HFF-Myc (cell line): ENCODE data around the gene SOD2.
"Not testable (repeated sequence)": the region's sequence is repeated elsewhere in the genome, so short reads cannot be mapped to it uniquely, and the experiment has no call there.

ENCODE experiments used
- DNase-seq: peaks from one replicate; pipeline ENCODE4 v3.0.0-alpha.2; 2011; ENCODE audit warnings: low read depth; ENCODE audit errors: extremely low read depth
- H3K4me3 ChIP-seq: replicated peaks from 2 replicates; pipeline ENCODE4 v1.5.1; 2011; ENCODE audit warnings: low read depth, mild to moderate bottlenecking, control low read depth, low read length
- TF ChIP-seq, protein P1 (sequence below): IDR thresholded peaks from 2 replicates; pipeline ENCODE4 v1.5.1; 2012; ENCODE audit warnings: mild to moderate bottlenecking, low read depth, low read length, control low read depth; ENCODE audit errors: missing control alignments

SOD2 gene

DNA sequence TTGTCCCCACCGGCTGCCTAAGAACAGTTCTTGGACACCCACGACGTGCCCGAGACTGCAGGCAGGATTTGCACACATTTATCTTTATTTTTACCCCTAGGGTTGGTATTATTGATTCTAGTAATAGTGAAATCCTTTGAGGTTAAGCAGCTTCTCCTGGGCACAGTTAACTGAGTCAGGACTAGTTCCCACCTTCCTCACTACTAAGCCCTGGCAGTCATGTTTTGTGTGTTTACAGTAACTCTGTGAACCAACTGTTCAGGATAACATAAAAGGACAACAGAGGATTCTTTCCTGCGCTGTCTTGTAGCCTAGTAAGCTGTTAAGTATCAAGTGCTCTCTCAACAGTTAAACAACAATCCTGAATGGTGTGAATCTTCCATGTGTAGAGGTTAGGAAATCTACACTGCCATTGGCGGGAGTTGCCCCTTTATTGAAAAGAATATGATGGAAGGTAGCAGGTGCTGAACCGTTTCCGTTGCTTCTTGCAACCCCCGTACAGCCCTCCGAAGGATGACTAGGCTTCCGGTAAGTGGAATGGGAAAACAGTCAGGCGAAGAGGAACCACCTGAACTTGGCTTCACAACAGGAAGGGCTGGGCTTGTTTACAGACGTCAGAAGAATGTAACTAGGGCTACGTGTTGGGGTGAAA lies 979 bp upstream of the SOD2 start:
- H3K4me3 ChIP-seq, result peak overlapping the region; percentile 73
- no peak for DNase-seq
- TF ChIP-seq, protein P1, sequence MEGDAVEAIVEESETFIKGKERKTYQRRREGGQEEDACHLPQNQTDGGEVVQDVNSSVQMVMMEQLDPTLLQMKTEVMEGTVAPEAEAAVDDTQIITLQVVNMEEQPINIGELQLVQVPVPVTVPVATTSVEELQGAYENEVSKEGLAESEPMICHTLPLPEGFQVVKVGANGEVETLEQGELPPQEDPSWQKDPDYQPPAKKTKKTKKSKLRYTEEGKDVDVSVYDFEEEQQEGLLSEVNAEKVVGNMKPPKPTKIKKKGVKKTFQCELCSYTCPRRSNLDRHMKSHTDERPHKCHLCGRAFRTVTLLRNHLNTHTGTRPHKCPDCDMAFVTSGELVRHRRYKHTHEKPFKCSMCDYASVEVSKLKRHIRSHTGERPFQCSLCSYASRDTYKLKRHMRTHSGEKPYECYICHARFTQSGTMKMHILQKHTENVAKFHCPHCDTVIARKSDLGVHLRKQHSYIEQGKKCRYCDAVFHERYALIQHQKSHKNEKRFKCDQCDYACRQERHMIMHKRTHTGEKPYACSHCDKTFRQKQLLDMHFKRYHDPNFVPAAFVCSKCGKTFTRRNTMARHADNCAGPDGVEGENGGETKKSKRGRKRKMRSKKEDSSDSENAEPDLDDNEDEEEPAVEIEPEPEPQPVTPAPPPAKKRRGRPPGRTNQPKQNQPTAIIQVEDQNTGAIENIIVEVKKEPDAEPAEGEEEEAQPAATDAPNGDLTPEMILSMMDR, result no peak

DNA sequence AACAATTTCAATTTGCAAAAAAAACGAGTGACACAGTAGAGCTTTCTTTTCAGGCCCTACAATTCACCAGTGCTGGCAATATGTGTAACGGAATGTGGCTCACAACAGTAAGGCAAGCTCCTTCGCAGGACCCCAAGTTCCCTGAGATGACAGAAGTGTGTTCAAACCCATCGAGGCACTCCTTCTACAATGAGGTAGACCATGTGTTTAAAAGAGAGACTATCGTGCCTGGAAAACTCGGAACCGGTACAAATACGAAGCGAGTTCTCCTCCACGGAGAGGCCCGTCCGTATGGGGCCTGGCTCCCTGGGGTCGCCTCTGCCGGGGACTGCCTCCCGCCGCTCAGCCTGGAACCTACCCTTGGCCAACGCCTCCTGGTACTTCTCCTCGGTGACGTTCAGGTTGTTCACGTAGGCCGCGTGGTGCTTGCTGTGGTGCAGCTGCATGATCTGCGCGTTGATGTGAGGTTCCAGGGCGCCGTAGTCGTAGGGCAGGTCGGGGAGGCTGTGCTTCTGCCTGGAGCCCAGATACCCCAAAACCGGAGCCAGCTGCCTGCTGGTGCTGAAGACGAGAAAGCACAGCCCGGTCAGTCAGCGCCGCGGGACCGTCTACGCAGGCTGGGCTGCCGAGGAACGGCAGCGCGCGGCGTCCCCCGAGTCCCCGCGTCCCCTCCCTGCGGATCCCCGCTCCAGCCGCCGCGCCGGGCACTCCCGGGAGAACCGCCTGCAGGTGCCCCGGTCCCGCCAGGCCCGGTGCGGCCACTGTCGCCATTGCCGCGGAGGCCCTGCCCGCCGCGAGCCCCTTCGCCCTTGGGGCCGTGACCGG lies 526 bp downstream of the SOD2 start:
- peak overlapping the region; percentile 73 for H3K4me3 ChIP-seq
- TF ChIP-seq, protein P1, result no peak
- no peak for DNase-seq

DNA sequence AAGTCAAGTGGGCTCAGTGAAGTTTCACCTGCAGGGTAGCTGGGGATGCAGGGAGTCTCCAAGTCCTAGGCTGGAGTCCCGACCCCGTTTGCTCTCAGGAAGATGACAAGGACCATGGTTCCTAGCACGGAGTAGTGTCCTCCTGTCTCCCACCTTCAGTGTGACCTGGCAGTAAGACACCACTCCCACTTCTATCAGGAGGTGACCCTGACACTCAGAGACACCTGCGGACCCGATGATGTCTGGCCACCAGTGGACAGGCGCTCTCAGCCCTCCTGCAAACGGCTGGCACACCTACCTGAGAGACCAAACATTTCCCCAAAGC lies 1.1 kb downstream of the SOD2 start:
- DNase-seq, result no peak
- H3K4me3 ChIP-seq, result peak overlapping the region; percentile 73
- TF ChIP-seq, protein P1, result no peak

DNA sequence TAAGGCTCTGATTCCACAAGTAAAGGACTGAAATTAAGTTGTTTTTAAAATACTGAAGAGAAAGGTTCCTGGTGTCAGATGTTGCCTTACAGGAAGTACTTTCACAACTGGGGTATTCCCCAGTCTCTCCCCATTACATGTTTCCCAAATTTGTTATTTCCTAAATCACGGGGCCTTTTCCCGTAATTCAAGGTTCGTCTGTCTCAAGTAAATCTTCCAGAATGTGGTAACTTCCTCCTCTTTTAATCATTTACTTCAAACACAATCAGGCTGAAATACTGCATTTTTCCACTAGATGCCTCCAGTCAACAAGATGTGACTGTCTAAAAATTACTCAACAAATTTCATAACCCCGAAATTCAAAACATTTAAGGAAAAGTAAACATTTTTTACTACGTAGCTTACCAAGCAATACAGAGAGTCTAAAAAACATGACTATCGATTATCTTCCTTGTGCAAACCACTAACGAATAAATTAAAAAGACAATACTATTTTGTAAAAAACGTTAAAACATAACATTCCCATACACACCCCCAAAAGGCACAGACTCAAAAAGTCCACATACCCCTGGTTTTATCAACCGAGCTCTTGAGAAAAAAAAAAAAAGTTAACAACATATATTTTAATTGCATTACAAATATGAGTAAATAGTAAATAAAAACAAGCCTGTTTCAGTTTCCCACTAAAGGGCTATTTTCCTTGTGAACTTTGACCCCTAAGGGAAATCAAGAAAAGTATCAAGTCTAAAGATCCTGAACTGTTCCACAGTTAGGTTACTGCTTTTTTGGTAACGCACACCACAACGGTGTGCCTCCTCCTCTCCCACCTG lies 1.7 kb downstream of the SOD2 start:
- peak; percentile 59 for DNase-seq
- peak overlapping the region; percentile 73 for H3K4me3 ChIP-seq
- TF ChIP-seq, protein P1, result peak; percentile 55

DNA sequence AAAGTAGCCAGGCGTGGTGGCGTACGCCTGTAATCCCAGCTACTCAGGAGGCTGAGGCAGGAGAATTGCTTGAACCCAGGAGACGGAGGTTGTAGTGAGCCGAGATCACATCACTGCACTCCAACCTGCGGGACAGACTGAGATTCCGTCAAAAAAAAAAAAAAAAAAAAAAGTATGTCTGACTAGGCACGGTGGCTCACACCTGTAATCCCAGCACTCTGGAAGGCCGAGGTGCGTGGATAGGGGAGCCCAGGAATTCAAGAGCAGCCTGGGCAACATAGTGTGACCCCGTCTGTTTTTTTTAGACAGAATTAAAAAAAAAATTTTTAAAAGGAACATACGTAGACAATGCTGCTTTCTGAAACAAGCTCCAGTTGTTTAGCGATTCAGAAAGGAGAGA lies 2.9 kb downstream of the SOD2 start:
- not testable (repeated sequence) for H3K4me3 ChIP-seq

DNA sequence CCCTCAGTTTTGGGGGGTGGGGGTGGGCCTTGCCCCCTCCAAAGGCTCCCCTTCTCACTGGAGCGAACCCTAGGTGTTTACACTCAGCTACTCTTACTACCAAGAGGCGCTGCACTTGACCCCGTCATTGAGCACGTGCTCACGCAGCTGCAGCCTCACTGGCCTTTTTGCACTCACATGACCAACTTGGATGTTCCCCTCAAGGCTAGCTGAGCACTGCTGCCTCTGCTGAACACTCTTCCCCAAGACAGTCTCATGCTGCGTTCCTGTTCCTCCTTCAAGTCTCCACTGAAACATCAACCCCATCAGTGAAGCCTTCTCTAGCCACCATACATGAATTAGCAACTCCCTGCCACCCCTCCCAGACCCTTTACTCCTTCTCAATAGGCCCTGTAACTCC lies 4.0 kb downstream of the SOD2 start:
- no peak for DNase-seq
- H3K4me3 ChIP-seq, result no peak overlapping the region
- TF ChIP-seq, protein P1, result no peak

More for the DNA sequence above, 2.9 kb downstream of the SOD2 start:
- DNase-seq, result not testable (repeated sequence)

DNA sequence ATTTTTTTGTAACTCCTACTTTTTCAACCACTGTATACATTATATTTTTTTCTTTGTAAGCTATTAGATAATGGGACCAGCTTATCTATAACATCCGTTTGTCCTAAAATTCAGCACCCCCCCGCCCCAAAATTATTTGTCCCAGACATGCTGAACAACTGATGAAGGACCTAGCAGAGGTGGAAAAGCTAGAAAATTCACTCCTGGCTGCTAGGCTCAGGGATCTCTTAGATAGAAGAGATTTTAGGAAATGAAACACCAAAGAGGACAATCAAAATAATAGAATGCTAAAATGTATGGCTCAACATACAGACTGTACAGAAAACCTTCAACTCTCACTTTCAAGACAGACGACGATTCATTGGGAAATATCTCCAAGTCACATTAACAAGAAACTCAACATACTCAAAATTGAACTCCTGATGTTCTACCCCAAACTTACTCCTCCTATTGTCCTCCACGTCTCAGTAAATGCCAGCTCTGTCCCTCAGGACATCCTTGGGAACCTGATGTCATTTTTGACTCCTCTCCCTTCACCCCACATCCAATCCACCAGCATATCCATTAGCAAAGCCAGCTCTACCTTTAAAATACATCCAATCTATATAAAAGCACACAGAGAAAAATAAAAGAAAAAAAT lies 4.7 kb downstream of the SOD2 start:
- H3K4me3 ChIP-seq, result no peak overlapping the region
- DNase-seq, result no peak
- TF ChIP-seq, protein P1, result no peak
